Measurements from ENCODE around the gene FOLR3. TPM values are rescaled to one million over a fixed set of nuclear protein-coding genes. Genes with fewer than 3 reads are reported as not detected.
"Not testable (repeated sequence)": the region's sequence is repeated elsewhere in the genome, so short reads cannot be mapped to it uniquely, and the experiment has no call there.

The FOLR3 gene
- total RNA-seq, 1 donor from 2014 or later: not detected

GRCh38 chr11:72155751-72156150 is 20.2 kb downstream of the FOLR3 start:
- no peaks in the 10 kb centered on the region for H3K4me1 Mint-ChIP-seq (ENCODE audit: unreplicated experiment)
- no peak overlapping the region for H3K27ac Mint-ChIP-seq (ENCODE audit: unreplicated experiment)
- H3K36me3 Mint-ChIP-seq (ENCODE audit: low read depth, unreplicated experiment): no peaks in the 10 kb centered on the region
- H3K9me3 Mint-ChIP-seq (ENCODE audit: unreplicated experiment): no peaks in the 10 kb centered on the region
- TF ChIP-seq, protein P1, sequence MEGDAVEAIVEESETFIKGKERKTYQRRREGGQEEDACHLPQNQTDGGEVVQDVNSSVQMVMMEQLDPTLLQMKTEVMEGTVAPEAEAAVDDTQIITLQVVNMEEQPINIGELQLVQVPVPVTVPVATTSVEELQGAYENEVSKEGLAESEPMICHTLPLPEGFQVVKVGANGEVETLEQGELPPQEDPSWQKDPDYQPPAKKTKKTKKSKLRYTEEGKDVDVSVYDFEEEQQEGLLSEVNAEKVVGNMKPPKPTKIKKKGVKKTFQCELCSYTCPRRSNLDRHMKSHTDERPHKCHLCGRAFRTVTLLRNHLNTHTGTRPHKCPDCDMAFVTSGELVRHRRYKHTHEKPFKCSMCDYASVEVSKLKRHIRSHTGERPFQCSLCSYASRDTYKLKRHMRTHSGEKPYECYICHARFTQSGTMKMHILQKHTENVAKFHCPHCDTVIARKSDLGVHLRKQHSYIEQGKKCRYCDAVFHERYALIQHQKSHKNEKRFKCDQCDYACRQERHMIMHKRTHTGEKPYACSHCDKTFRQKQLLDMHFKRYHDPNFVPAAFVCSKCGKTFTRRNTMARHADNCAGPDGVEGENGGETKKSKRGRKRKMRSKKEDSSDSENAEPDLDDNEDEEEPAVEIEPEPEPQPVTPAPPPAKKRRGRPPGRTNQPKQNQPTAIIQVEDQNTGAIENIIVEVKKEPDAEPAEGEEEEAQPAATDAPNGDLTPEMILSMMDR (IDR thresholded peaks at IDR 0.05; ENCODE audit: unreplicated experiment): no peak
- H3K27me3 Mint-ChIP-seq (ENCODE audit: unreplicated experiment): no peaks in the 10 kb centered on the region
- DNase-seq (ENCODE audit: low spot score): no peak
- H3K4me3 Mint-ChIP-seq (ENCODE audit: unreplicated experiment): no peak overlapping the region

- Mint-ChIP-seq H3K4me3 (ENCODE audit: unreplicated experiment) (no peak overlapping the region), H3K36me3 (ENCODE audit: low read depth, unreplicated experiment) (no peaks in the 10 kb centered on the region), H3K27ac (ENCODE audit: unreplicated experiment) (no peak overlapping the region), H3K9me3 (ENCODE audit: unreplicated experiment) (no peaks in the 10 kb centered on the region), H3K4me1 (ENCODE audit: unreplicated experiment) (no peaks in the 10 kb centered on the region), H3K27me3 (ENCODE audit: unreplicated experiment) (no peaks in the 10 kb centered on the region)
- TF ChIP-seq, protein P1 (IDR thresholded peaks at IDR 0.05; ENCODE audit: unreplicated experiment): no peak
- DNase-seq (ENCODE audit: low spot score): no peak
Observed at GRCh38 chr11:72157131-72157530, 21.6 kb downstream of the FOLR3 start.

DNA sequence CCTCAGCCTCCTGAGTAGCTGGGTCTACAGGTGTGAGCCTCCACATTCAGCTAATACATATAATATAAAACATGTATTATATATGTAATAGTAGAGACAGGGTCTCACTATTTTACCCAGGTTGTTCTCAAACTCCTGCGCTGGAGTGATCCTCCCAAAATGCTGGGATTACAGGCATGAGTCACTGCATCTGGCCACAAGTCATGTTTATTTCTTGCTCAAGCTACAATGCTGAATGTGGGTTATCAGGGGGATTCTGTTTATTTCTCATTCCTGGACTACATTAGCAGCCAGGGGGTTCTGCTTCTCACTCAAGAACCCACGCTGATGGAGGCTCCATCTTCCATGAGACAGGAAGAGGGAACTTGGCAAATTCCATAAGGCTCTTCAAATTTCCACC is 24.8 kb downstream of the FOLR3 start:
- H3K9me3 Mint-ChIP-seq (ENCODE audit: unreplicated experiment): no peaks in the 10 kb centered on the region
- no peaks in the 10 kb centered on the region for H3K27me3 Mint-ChIP-seq (ENCODE audit: unreplicated experiment)
- DNase-seq (ENCODE audit: low spot score): no peak
- no peak overlapping the region for H3K4me3 Mint-ChIP-seq (ENCODE audit: unreplicated experiment)
- TF ChIP-seq, protein P1 (IDR thresholded peaks at IDR 0.05; ENCODE audit: unreplicated experiment): no peak
- no peak overlapping the region for H3K27ac Mint-ChIP-seq (ENCODE audit: unreplicated experiment)
- H3K4me1 Mint-ChIP-seq (ENCODE audit: unreplicated experiment): no peaks in the 10 kb centered on the region
- no peaks in the 10 kb centered on the region for H3K36me3 Mint-ChIP-seq (ENCODE audit: low read depth, unreplicated experiment)

DNA sequence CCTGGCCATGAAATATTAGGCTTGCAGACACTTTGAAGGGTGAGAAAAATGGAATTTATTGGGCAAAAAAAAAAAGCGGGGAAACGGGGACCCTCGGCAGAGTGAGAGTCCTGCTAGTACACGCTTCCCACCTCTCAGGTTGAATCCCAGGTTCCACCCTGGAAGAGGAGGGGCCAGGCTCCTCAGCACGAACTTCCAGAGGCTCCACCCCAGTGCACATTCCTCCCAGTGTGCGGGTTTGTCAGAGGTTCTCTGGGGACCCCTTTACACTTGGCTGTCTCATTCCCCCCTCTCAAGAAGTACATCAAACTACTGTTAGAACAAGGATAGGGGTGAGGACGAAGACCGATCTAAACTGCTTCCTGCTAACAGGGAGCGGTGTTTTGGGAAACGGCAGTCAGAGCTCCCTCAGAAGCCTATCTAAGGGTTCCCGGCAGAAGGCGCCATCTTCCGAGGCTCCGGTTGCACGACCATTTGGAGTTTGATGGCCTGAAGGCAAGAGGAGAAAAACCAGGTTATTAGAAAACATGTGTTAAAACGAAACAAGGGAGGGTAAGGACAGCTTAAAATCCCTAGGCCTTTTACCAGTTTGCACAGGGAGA is 27.5 kb downstream of the FOLR3 start:
- Mint-ChIP-seq H3K27me3 (ENCODE audit: unreplicated experiment) (no peaks in the 10 kb centered on the region), H3K27ac (ENCODE audit: unreplicated experiment) (no peak overlapping the region), H3K9me3 (ENCODE audit: unreplicated experiment) (no peaks in the 10 kb centered on the region), H3K4me3 (ENCODE audit: unreplicated experiment) (no peak overlapping the region), H3K4me1 (ENCODE audit: unreplicated experiment) (no peaks in the 10 kb centered on the region), H3K36me3 (ENCODE audit: low read depth, unreplicated experiment) (no peaks in the 10 kb centered on the region)
- no peak for DNase-seq (ENCODE audit: low spot score)
- TF ChIP-seq, protein P1 (IDR thresholded peaks at IDR 0.05; ENCODE audit: unreplicated experiment): no peak

DNA sequence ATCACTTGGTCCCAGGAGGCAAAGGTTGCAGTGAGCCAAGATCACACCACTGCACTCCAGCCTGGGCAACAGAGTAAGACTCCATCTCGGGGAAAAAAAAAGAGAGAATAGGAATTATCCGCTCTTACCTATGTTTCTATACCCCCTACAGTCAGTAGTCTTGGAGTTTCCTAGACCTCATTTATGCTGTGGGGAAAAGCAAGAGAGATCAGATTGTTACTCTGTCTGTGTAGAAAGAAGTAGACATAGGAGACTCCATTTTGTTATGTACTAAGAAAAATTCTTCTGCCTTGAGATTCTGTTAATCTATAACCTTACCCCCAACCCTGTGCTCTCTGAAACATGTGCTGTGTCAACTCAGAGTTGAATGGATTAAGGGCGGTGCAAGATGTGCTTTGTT is 28.7 kb downstream of the FOLR3 start:
- DNase-seq (ENCODE audit: low spot score); H3K4me1 Mint-ChIP-seq (ENCODE audit: unreplicated experiment); H3K36me3 Mint-ChIP-seq (ENCODE audit: low read depth, unreplicated experiment); H3K27me3 Mint-ChIP-seq (ENCODE audit: unreplicated experiment); H3K27ac Mint-ChIP-seq (ENCODE audit: unreplicated experiment); H3K4me3 Mint-ChIP-seq (ENCODE audit: unreplicated experiment); H3K9me3 Mint-ChIP-seq (ENCODE audit: unreplicated experiment): not testable (repeated sequence)

GRCh38 chr11:72169046-72169555 is 33.6 kb downstream of the FOLR3 start:
- H3K4me3 Mint-ChIP-seq (ENCODE audit: unreplicated experiment); H3K27ac Mint-ChIP-seq (ENCODE audit: unreplicated experiment); H3K27me3 Mint-ChIP-seq (ENCODE audit: unreplicated experiment); H3K9me3 Mint-ChIP-seq (ENCODE audit: unreplicated experiment); DNase-seq (ENCODE audit: low spot score); H3K4me1 Mint-ChIP-seq (ENCODE audit: unreplicated experiment); H3K36me3 Mint-ChIP-seq (ENCODE audit: low read depth, unreplicated experiment): not testable (repeated sequence)

- H3K27me3 Mint-ChIP-seq (ENCODE audit: unreplicated experiment); H3K4me3 Mint-ChIP-seq (ENCODE audit: unreplicated experiment): not testable (repeated sequence)
Observed at GRCh38 chr11:72169754-72170153, 34.2 kb downstream of the FOLR3 start.

GRCh38 chr11:72172043-72172442 is 36.5 kb downstream of the FOLR3 start:
- H3K9me3 Mint-ChIP-seq (ENCODE audit: unreplicated experiment); H3K27ac Mint-ChIP-seq (ENCODE audit: unreplicated experiment); DNase-seq (ENCODE audit: low spot score); H3K36me3 Mint-ChIP-seq (ENCODE audit: low read depth, unreplicated experiment); H3K4me3 Mint-ChIP-seq (ENCODE audit: unreplicated experiment); H3K27me3 Mint-ChIP-seq (ENCODE audit: unreplicated experiment); H3K4me1 Mint-ChIP-seq (ENCODE audit: unreplicated experiment): not testable (repeated sequence)

More at GRCh38 chr11:72169754-72170153, 34.2 kb downstream of the FOLR3 start:
- H3K27ac Mint-ChIP-seq (ENCODE audit: unreplicated experiment); H3K9me3 Mint-ChIP-seq (ENCODE audit: unreplicated experiment); H3K4me1 Mint-ChIP-seq (ENCODE audit: unreplicated experiment); DNase-seq (ENCODE audit: low spot score); H3K36me3 Mint-ChIP-seq (ENCODE audit: low read depth, unreplicated experiment): not testable (repeated sequence)
